SIG-M5 treated with dmso at 0.1 percent for 504 hours (cell line): ENCODE measurements around the gene TP53RK.

Experiments
- DNase-seq: peaks from one replicate; lab custom pipeline; 2025; ENCODE audit not compliant: unreplicated experiment; lab: John Stamatoyannopoulos, UW

Gene TP53RK

DNA sequence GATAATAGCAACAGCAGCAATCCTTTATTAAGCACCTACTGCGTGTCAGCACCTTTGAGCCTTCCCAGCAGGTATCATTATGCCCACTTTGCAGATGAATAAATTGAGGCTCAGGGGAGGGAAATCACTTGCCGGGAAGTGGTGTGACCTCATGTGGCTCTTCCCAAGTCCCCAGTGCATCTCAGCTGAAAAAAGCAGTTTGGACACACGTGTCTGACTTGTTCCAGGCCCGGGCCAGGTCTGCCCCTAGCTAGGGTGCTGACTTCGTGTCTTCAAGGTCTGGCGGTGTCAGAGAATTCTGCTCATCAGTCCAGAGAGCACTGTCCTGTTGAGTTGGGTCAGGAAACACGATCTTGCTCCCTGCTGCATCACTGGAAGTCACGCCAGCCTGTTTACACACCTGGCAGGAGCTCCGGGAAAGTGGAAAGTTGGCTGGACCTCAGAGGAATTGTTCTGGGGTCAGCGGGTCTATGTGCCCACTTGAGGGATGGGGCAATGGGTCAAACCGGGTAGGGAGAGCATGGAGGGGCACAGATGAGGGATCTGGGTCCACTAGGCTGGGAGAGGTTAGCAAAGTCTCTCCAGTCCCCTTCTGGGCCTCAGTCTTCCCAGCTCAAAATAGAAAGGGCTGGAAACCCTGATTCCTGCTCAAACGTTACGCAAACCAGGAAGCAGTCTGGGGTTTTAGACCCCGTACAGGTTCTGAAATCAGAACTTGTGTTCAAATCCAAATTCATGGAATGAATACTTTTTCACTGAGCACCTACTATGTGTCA is 48.5 kb downstream of the TP53RK start:
- no peak for DNase-seq

DNA sequence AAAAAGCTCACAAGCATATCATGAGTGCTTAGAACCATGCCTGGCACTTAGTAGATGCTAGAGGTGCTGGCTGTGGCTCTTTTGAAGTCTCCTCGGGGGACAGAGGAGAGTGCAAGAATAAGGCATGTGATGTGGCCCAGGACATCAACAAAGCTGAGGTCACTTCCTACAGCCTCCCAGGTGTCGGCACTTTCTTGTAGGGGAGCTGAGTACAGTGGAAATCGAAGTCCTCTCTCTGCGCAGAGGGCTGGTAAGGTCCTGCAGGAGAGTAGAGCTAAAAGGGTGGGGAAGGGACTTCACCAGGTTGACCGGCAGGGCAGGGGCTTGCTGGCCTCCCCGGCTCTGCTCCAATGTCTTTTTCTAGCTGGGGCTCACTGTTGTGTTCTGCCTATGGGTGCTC is 49.2 kb downstream of the TP53RK start:
- no peak for DNase-seq

DNA sequence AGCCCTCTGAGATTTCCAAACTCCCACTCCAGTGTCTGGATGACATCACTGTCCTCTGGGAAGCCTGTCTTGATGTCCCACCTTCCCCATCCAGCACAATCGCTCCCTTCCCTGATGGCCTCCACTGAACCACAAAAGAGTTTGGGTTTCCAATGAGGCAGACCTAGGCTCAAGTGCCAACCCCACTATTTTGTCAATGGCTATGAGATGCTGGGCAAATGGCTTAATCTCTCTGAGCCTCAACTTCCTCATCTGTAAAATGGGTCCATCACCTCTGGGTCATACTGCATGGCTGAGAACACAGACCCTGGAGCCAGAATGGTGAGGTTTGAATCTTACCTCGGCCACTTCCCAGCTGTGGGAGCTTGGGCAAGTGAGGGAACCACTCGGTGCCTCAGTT is 49.7 kb downstream of the TP53RK start:
- no peak for DNase-seq

DNA sequence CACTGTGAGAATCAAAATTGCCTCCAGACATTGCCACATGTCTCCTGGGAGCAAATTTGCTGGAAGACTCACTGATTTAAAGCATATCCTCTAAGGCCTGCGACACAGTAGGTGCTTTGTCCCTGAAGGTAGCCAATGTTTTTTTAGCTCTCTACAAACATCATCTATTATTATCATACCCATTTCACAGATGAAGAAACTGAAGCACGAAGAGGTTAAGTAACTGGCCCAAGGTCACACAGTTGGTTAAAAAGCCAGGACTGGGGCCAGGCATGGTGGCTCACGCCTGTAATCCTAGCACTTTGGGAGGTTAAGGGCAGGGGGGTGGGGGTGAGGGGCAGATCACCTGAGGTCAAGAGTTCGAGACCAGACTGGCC is 50.4 kb downstream of the TP53RK start:
- DNase-seq = no peak

DNA sequence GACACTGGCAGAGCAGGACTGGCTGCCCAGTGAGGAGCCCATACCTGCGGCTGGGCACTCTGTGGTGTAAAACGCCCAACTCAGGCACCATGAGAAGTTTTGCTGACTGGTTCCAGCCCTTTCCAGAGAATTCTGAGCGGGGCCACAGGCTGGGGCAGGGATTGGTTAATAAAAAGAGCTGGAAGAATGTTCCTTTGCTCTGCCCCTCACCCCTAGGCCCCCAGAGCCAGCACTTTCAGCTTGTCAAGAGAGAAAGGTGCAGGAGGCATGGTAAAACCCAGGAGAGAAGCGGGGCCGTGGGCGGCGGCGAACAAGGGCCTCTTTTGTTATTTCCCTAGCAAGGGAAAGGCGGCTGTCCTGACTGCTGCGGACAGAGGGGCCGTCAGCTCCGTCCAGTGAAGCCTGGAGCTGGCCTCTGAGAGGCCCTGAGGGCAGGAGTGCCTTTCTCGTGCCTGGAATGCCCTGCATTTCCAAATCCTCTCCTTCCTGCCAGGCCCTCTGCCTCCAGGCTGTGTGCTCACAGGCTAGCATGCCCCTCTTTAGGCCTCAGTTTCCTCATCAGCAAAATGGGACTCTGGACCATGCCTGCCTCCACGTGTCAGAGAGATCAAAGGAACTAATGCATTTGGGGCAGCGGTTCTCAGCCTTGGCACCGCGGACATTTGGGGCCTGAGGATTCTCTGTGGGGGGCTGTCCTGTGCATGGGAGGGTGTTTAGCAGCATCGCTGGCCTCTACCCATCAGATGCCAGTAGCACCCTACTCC is 50.9 kb downstream of the TP53RK start:
- DNase-seq = no peak

DNA sequence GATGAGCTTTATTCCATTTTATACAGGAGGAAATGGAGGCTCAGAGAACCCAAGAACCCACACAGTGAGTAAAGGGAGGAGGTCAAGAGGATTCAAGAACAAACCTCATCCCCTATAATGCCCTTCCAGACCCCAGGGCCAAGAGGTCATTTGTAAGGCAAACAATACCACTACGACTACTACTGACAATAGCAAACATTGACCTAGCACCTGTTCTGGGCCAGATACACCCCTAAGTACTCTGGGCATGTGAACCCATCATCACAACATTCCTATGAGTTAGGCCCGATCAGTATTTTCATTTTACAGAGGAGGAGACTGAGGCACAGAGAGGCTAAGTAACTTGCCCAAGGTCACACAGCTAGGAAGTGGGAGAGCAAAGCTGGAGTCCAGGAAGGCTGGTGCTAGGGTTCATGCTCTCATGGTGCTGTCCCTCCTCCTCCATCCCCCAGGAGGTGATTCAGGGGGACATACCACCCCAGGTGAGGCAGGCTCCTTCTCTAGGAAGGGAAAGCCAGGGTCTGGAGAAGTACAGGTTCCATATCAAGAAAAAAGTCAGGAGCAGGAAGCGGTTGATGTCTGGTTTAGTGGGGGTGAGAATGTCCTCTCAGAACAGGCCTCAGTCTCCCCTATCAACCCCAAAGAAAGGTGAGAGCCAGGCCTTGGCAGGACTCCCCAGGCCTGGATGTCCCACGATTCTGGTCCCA is 51.7 kb downstream of the TP53RK start:
- no peak for DNase-seq

DNA sequence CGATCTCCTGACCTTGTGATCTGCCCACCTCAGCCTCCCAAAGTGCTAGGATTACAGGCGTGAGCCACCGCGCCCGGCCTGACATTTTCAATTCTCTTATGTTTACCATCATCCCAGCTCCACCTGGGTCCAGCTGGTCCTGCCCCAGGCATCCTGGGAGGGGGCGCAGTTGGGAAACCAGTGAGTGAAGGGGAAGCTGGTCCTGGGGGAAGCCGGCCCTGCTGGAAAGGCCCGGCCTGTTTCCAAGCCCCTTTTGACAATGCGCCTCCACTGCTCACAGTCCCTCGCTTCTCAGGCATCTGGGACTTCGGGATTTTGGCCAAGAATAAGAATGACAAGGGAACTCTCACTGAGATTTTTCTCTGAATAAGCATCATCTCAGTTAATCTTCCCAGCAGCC is 52.2 kb downstream of the TP53RK start:
- DNase-seq = no peak

DNA sequence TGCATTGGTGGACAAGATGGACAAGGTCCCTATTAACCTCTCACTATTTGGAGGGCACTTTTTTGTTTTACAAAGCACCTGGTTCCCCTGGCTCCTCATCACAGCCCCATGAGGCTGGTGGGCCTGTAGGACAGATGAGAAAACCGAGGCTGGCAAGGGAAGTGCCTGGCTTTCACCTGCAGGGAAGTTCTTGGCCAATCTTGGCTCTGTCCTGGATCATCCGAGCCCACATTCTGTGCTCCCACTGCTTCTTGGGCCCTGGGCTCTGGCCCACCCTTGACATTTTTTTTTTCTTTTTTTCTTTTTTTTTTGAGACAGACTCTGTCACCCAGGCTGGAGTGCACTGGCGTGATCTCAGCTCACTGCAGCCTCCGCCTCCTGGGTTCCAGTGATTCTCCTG is 52.7 kb downstream of the TP53RK start:
- DNase-seq = no peak

DNA sequence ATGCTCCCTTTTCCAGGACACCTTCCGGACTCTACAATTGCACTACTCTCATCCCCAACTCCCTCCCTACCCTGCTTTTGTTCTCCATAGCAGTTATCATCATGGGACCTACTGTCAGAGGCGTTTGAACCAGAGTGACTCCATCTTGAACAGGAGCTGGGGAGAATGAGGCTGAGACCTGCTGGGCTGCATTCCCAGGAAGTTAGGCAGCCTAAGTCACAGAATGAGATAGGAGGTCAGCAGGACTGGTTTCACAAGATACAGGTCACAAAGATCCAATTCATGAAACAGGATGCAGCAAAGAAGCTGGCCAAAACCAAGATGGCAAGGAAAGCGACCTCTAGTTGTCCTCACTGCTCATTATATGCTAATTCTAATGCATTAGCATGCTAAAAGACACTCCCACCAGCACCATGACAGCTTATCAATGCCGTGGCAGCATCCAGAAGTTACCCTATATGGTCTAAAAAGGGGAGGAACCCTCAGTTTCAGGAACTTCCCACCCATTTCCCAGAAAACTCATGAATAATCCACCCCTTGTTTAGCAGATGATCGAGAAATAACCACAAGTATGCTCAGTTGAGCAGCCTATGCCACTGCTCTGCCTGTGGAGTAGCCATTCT is 53.6 kb downstream of the TP53RK start:
- DNase-seq = no peak

DNA sequence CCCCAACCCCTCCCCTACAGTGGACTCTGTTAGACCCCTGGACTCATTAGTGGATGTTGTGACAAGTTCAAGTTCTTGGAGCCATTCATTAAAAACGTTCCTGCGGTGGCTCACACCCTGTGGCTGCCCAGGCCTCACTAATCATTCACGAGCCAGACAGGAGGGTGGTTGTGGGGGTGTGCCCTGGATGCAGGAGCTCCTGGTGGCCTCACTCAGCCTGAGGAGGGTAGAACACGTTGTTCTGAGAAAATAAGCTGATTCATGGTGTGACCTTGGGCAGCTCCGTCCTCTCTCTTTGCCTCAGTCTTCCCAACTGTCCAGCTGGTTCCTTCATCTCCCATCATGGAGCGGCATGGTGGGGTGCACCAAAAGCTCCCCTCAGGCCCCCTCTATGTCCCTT is 54.7 kb downstream of the TP53RK start:
- no peak for DNase-seq
